Measurements from ENCODE around the gene ACOT9. TPM values are rescaled to one million over a fixed set of nuclear protein-coding genes. Genes with fewer than 3 reads are reported as not detected.
"Not testable (repeated sequence)": the region's sequence is repeated elsewhere in the genome, so short reads cannot be mapped to it uniquely, and the experiment has no call there.

Gene ACOT9
- total RNA-seq, 1 donor from 2014 or later: 54.6 TPM

DNA sequence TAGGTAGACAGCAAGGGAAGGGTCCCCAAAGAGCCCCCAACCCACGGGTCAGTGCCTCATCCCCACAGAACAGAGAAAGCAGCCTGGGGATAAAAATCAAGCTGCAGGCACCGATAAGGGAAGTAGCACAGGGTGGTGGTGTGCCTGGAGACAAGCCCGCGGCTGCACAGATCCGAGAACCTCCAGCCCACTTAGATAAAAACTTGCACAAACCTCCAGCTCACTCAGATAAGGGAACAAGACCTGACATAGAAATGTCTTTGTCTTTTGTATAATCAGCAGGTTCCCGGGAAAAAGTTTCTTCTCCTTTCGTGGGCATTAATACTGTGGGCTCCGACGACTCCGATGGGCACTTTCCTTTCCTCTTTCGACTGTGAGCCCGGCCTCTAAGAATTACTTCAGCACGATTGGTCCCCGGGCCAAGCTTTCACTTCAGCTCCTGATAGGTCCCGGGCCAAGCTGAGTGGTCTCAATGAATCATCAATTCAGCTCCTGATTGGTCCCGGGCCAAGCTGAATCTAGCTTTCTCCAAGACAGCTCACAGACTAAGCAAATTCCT lies 43.4 kb downstream of the ACOT9 start:
- peak in 1 of 2 donors; percentile 65 for DNase-seq (ENCODE audit: low read depth in 2 of 2)

DNA sequence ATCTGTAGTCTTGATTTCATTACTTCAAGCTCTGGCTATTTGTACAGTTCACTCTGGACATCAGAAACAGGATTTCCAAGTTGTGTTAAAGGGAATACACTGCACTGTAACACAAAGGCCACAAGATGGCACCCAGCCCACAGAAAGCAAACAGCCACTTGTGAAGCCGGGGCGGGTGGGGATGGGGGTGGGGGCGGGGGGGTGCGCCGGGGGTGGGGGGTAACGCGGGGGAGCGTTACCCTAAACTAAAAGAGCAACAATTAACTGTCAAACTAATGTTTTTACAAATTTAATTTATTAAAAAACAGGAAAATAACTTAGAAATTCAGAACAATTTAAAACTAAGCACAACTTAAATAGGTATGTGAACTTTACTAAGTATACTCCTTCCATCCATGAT lies 48.5 kb downstream of the ACOT9 start:
- peak; percentile 60 to 81 for DNase-seq (ENCODE audit: low read depth in 2 of 2)

- DNase-seq (ENCODE audit: low read depth in 2 of 2): no peak
Measured at GRCh38 chrX:23692166-23692565, 50.9 kb downstream of the ACOT9 start.

DNA sequence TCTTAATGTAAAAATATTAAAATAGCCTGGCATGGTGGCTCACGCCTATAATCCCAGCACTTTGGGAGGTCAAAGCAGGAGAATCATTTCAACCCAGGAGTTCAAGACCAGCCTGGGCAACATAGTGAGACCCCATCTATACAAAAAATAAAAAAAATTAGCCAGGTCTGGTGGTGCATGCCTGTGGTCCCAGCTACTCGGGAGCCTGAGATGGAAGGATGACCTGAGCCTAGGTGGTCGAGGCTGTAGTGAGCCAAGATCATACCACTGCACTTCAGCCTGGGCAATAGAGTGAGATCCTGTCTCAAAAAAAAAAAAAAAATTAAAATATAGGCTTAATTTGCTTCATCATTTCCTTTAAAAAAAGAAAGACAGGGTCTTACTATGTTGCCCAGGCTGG lies 66.6 kb downstream of the ACOT9 start:
- DNase-seq (ENCODE audit: low read depth in 2 of 2): not testable (repeated sequence)

DNA sequence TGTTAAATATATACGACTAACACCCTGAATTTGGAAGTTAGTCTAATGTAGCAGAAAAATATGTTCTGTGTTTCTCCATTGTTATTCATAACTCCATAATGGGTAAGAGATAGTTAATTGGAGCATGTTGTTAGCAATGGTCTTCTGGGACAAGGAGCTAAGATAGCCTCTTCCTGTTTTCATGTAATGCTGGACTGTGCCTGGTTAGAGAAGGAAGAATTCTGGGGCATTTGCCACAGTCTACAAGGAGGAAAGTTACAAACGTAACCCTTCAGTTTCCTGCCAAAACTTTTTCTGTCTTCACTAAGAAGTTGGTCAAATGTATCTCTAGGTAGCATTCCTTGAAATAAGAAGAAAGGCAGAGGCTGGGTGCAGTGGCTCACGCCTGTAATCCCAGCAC lies 70.0 kb downstream of the ACOT9 start:
- no peak for DNase-seq (ENCODE audit: low read depth in 2 of 2)

GRCh38 chrX:23670528-23670927 lies 72.5 kb downstream of the ACOT9 start:
- DNase-seq (ENCODE audit: low read depth in 2 of 2): no peak

DNA sequence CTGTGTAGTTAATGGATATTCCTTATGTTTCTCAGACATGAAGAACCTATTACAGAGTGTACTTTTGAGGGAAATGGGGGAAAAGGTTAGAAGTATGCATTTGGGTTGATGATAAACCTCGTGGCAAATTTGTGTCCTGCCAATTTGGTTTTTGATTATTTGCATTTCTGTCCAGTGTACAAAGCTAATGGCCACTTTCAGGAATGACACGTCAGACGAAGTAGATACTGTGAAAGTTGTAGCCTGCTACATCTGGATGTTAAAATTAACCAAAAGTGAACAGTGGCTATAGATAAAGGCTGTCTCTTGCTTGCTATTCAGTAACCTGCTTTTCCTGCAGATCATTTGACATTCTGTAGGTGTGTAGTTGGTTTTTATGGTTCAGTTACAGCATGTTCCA lies 74.7 kb downstream of the ACOT9 start:
- DNase-seq (ENCODE audit: low read depth in 2 of 2): peak in 1 of 2 donors; percentile 13

DNA sequence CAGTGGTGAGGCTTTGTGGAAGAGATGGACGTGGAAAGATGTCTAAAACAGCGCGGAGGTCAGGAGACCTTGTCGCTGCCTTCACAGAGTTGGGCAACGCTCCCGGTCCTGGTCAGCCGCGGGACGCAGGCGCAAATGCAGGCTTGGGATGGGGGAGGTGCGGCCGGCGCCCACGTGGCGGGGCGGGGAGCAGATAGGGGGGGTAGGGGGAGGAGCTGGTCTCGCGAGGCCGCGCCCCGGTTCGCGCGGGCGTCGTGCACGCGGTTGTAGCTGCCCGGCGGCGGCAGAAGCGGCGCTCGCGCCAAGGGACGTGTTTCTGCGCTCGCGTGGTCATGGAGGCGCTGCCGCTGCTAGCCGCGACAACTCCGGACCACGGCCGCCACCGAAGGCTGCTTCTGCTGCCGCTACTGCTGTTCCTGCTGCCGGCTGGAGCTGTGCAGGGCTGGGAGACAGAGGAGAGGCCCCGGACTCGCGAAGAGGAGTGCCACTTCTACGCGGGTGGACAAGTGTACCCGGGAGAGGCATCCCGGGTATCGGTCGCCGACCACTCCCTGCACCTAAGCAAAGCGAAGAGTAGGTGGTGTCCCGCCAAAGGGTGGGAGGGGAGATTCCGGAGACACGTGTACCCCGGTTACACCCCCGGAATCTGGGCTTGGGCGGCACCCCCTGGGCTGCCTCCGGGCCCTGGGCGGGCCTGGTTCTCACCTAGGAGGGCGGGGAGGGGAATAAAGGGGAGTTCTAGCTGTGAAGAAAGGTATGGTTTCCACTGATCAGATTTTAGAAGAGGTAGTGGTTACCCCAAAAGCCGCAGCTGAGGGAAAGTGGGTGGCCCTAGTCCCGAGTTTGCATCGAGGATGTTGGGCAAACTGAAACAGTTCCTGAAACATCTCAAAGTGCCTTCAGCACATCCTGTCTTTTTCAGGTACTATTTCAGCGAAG lies 75.6 kb downstream of the ACOT9 start, which contains the start of gene PRDX4:
PRDX4 (plus strand) TSS at position 255 of the 939 bp plus-strand sequence; CDS start at position 333, 78 bp downstream.
- DNase-seq (ENCODE audit: low read depth in 2 of 2): peak; percentile 90 to 94

GRCh38 chrX:23666282-23666681 lies 76.8 kb downstream of the ACOT9 start:
- DNase-seq (ENCODE audit: low read depth in 2 of 2): no peak

DNA sequence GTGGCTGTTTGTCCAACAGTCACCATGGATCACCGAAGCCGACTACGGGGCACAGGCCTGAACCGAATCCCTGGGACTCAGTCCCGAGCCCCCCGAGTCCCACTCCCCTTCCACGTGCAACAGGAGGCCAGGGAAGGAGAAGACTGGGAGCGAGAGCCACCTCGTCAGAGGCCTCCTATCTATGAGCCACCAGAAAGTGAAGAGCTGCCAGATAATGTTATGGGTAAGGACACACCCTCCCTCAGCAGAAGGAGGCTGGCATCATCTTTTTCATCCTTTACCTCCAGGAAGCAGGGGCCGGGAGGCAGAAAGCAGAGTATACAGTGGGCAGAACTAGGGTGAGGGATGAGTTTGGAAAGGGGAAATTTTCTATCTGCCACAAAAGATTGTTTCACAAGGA lies 78.6 kb downstream of the ACOT9 start:
- DNase-seq (ENCODE audit: low read depth in 2 of 2): no peak

- DNase-seq (ENCODE audit: low read depth in 2 of 2): no peak
Measured at GRCh38 chrX:23662853-23663252, 80.2 kb downstream of the ACOT9 start.

GRCh38 chrX:23662187-23662586 lies 80.9 kb downstream of the ACOT9 start:
- peak; percentile 7 to 28 for DNase-seq (ENCODE audit: low read depth in 2 of 2)

DNA sequence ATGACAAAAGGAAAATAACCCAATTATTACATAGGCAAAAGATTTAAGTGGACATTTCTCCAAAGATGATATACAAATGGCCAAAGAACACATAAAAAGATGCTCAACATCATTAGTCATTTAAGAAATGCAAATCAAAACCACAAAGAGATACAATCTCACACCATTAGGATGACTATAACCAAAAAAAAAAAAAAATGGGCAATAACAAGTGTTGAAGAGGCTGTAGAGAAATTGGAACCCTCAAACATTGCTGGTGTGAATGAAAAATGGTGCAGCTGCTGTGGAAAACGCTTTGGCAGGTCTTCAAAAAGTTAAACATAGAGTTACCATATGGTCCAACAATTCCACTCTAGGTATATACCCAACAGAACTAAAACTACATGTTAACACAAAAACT lies 81.4 kb downstream of the ACOT9 start:
- no peak for DNase-seq (ENCODE audit: low read depth in 2 of 2)

DNA sequence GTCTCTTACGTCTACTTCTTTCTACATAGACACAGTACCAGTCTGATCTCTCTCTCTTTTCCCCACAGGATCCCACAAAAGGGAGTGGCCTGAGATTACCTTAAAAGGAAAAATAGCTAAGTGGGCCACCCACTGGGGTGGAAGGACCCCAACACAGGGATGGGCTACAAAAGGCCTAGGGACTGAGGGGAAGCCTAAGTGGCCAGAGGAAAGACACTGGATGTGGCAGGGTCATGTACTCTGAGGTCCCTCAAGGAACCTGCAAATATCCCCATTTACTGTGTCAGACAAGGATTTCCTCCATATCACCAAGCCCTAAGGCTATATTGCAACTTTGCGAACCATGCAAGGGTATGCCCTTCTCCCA lies 82.3 kb downstream of the ACOT9 start:
- no peak for DNase-seq (ENCODE audit: low read depth in 2 of 2)

- not testable (repeated sequence) for DNase-seq (ENCODE audit: low read depth in 2 of 2)
Measured at GRCh38 chrX:23660083-23660765, 82.9 kb downstream of the ACOT9 start.

- DNase-seq (ENCODE audit: low read depth in 2 of 2): no peak
Measured at GRCh38 chrX:23659339-23659738, 83.7 kb downstream of the ACOT9 start.

- DNase-seq (ENCODE audit: low read depth in 2 of 2): no peak
Measured at GRCh38 chrX:23656684-23657083, 86.4 kb downstream of the ACOT9 start.

DNA sequence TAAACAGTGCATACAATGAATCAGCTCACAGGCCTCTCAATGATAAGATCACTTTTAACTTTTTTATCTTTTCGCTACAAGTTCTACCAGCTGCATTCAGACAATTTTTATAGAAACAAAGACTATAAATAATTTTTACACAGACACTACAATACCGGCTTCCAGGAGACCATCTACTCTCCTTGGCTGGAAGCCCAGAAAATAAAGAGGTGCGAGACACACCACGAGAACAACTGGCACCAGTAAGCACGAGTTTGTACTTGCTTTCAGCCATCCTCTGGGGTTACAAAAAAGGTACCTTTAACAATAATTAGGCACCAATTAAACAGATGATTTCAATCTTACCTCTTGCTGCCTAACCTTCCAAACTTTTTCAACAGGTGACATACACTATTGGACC lies 87.0 kb downstream of the ACOT9 start:
- no peak for DNase-seq (ENCODE audit: low read depth in 2 of 2)
